Cardiac fibroblast (primary cell): ENCODE data around the gene SMAD6.
A peak's percentile ranks its signal among the peaks of the same experiment; 100 is the strongest.

Experiments used
- DNase-seq, 2 donors: peaks; one replicate each; pipeline versions ENCODE4 v3.0.0 to v3.0.0-alpha.2; 2010; ENCODE audit warnings: low read depth in 2 of 2
- H3K4me3 ChIP-seq, 2 donors: replicated peaks in 1 of 2; 1 replicate in 1 of 2; 2 replicates in 1 of 2; pipeline ENCODE4 v1.5.1; 2011; ENCODE audit warnings: low read depth in 2 of 2, low read length in 2 of 2, mild to moderate bottlenecking in 2 of 2, moderate library complexity in 1 of 2
- TF ChIP-seq, protein P1 (sequence below): IDR thresholded peaks from one replicate; pipeline ENCODE4 v1.5.1; 2011; ENCODE audit warnings: low read depth, mild to moderate bottlenecking, low read length, inconsistent platforms

Gene SMAD6

DNA sequence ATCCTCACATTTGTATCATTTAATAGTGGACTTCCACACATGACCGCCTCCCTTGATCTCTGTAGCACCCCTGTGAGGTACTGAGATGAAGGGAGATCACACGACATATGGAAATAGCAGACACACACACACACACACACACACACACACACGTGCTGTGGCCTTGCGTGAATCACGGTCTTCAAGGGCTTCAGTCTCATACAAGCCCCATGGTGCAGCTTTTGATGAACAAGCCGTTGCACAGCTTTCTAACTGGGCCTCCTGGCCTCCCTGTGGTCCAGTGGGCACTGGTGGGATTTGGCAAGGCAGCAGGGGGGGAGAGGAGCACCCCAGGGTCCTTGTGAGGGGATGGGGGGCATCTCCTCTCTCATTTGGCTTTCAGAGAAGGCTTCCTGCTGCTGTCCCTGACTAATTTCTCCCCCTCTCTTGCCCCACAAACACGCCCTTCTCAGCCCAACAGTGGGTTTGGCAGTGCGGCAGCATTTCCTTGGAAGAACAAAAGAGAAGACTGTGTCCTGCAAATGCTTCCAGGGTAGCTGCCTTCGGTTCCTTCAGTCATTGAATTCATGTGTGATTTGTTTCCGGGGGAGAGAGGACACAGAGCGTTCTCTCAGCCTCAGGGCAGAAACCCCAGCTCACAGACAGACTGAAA lies 98.7 kb downstream of the SMAD6 start:
- no peak overlapping the region for H3K4me3 ChIP-seq
- TF ChIP-seq, protein P1, sequence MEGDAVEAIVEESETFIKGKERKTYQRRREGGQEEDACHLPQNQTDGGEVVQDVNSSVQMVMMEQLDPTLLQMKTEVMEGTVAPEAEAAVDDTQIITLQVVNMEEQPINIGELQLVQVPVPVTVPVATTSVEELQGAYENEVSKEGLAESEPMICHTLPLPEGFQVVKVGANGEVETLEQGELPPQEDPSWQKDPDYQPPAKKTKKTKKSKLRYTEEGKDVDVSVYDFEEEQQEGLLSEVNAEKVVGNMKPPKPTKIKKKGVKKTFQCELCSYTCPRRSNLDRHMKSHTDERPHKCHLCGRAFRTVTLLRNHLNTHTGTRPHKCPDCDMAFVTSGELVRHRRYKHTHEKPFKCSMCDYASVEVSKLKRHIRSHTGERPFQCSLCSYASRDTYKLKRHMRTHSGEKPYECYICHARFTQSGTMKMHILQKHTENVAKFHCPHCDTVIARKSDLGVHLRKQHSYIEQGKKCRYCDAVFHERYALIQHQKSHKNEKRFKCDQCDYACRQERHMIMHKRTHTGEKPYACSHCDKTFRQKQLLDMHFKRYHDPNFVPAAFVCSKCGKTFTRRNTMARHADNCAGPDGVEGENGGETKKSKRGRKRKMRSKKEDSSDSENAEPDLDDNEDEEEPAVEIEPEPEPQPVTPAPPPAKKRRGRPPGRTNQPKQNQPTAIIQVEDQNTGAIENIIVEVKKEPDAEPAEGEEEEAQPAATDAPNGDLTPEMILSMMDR, result no peak
- DNase-seq, result no peak

DNA sequence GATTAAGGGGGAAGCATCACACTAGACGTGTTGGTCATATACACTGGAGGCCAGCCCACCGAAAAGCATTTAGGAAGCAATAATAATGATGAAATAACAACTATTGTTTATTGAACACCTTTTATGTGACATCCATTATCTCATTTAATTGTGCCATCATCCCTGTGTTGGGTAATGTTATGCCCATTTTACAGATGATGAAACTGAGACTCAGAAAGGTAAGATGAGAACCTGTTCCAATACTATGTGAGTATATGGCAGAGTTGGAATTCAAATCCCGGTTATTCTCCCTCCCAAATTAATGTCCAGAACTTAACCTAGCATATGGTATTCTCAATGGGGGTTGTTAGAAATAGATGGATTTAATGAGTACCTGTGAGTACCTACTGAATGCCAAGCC lies 99.2 kb downstream of the SMAD6 start:
- DNase-seq, result no peak
- TF ChIP-seq, protein P1, result no peak
- no peak overlapping the region for H3K4me3 ChIP-seq

GRCh38 chr15:66802025-66803001 lies 100.3 kb downstream of the SMAD6 start:
- no peak overlapping the region for H3K4me3 ChIP-seq
- TF ChIP-seq, protein P1, result no peak
- peak; percentile 48 to 55 for DNase-seq

- DNase-seq, result peak; percentile 97 to 99
- H3K4me3 ChIP-seq, result no peak overlapping the region
- TF ChIP-seq, protein P1, result no peak
Measured at GRCh38 chr15:66803182-66803729, 101.2 kb downstream of the SMAD6 start.

DNA sequence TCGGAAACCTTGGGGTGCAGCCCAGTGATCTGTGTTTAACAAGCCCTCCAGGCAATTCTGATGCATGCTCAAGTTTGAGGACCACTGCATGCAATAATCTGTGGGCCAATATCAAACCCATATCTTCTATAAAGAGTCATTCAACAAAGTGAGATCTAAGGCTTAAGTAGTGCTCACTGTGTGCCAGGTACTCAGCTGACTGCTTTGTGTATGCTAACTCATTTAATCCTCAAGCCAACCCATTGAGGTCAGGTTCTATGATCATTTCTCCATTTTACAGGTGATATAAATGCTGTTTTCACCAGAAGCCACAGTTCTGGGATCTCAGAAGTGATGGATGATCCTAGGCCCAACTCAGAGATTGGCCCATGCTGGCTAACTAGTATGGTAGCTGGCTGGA lies 101.7 kb downstream of the SMAD6 start:
- H3K4me3 ChIP-seq, result no peak overlapping the region
- no peak for DNase-seq
- TF ChIP-seq, protein P1, result no peak

DNA sequence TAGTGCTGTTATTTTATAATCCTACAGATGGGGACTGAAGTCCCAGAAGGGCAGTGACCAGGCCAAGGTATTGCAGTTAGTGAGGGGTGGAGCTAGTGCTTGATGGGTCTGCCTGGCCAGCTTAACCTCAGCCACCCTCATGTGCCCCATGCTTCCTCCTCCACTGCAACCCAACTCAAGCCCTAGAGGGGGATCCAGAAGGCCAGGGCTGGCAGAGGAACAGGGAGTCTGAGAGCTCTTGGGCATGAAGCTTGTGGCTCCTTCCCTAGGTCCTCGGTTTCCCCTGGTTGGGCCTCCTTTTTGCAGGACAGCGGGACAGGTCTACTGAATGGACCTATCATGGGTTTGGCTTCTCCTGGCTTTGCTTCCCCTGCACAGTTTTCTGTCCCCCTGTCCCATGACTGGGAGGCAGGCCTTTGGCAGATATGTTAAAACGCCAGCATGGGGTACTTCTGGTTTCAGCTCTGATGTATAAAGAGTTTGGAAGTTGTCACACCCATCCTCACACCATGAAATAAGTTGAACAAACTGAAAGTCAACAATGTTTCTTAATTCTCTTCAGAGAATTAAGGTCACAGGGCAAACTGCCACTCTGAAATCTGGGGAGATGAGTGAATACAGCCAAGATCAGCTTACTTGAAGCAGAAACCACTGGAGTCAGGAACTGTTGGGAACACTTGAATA lies 103.3 kb downstream of the SMAD6 start:
- peak in 1 of 2 donors; percentile 47 for DNase-seq
- TF ChIP-seq, protein P1, result no peak
- H3K4me3 ChIP-seq, result no peak overlapping the region
